Superior temporal gyrus (tissue), 1 donor: ENCODE data around the gene OSM.

Experiments
- DNase-seq: peaks from one replicate; pipeline ENCODE4 v3.0.0-alpha.2; 2016; ENCODE audit errors: extremely low spot score

OSM gene

DNA sequence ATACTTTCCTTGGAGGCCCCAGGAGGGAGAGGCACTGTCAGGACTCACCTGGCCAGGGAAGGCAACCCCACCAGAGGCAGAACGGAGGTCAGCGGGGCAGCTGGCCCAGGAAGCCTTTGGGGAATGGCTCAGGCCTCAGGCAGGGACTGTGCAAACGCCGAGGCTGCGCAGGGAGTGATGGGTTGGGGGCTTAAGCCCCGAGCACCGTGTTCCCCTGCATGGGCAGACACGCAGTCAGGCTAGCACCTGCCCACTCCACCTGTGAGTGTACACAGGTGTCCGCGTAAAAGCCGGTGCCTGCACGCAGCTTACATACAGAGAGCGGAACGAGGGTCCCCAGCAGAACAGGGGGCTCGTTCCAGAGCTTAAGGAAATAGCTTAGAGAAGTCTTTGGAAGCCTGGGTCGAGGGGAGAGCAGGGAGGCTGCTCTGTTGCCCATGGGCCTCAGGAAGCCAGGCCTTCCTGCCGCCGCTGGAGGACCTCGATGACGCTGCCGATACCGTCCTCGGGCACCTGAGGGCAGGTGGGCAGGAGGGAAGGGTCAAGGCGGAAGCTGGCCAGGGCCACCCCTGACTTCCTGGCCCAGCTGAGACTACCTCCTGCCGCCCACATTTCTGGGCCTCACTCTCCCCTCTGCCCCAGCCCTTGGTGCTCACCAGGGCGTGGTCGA is 18.7 kb upstream of the OSM start:
- DNase-seq = no peak

GRCh38 chr22:30284666-30285065 is 18.0 kb upstream of the OSM start:
- no peak for DNase-seq

- DNase-seq = no peak
Observed at GRCh38 chr22:30284172-30284571, 17.5 kb upstream of the OSM start.

DNA sequence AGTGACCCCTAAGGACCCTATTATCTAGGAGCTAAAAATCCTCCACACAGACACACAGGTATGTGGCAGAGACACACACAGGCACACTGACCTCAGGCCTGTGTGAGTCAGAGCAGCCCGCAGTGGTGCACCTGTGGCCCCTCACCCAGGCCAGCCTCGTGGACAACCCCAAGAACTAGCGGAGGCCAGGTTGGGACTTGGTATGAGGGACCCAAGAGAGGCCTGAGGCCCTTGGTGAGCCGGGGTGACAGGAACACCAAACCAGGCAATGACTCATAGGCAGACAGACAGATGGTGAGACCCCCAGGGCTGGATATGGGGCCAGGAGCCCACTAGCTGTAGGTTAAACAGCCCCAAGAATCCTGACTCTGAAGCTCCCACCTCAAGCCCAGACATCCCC is 16.7 kb upstream of the OSM start:
- DNase-seq = no peak

- no peak for DNase-seq
Observed at GRCh38 chr22:30282616-30283046, 16.0 kb upstream of the OSM start.

DNA sequence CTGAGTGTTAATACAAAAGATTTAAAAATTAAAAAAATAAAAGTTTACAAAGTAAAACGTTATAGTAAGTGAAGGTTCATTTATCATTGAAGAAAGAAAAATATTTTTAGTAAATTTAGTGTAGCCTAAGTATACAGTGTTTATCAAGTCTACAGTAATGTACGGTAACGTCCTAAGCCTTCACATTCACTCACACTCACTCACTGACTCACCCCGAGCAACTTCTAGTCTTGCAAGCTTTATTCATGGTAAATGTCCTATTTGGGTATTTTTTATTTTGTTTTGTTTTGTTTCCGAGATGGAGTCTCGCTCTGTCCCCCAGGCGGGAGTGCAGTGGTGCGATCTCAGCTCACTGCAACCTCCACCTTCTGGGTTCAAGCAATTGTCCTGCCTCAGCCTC is 13.9 kb upstream of the OSM start:
- no peak for DNase-seq

DNA sequence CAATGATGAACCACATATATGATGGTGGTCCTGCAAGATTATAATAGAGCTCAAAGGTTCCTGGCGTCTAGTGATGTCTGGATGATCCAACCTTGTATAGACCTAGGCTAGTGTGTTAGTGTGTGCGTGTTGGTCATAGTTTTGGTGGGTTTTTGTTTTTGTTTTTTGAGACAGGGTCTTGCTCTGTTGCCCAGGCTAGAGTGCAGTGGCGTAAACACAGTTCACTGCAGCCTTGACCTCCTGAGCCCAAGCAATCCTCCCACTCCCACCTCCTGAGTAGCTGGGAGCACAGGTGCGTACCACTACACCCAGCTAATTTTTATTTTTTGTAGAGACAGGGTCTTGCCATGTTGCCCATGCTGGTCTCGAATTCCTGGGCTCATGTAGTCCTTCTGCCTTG is 13.3 kb upstream of the OSM start:
- DNase-seq = no peak

- no peak for DNase-seq
Observed at GRCh38 chr22:30279046-30279788, 12.6 kb upstream of the OSM start.

DNA sequence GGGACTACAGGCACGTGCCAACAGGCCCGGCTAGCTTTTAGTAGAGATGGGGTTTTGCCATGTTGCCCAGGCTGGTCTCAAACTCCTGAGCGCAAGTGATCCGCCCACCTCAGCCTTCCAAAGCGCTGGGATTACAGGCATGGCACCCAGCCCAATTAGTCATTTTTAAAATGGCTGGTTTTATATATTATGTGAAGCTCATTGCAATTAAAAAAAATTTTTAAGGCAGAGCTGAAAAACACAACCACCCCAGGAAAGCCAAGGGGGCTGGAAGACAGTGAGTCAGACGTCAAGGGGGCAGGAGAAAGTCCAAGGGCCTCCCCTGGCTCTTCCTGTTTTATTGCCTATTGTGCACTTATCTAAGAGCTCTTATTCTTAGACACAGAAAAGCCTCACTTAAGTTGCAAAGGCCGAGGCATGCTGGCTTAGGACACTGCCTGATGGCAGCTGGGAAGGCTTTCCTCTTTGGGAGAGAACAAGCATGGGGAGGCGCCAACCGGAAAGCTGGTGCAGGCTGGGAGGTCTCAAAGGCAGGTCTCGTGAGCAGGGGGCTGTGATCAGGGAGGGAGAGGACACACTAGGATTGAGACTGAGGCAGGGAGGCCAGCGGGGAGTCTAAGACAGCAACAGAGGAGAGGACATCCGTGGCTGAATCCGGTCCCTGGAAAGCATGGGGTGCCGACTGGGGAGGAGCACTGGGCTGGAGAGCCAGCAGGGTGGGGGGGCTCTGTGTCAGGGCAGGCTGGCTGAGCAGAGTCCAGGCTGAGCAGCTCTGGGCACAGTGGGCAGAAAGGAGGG is 11.1 kb upstream of the OSM start:
- no peak for DNase-seq

DNA sequence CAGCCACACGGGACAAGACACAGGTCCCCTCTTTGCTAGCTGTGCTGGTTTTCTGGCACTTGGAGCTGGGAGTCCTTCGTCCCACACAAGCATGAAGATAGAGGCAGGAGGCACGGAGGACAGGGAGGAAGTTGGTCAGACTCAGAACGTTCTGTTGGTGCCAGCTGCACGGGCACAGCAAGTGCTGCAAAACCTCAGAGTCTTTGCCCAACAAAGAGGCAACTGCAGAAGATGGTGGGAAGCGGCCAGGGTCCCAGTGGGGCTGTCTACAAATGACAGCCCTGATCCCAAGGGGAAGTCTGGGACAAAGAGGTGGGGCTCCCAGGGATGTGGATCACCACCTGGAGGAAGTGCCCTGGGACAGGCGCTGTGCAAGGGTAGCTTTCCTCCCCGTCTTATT is 9.4 kb upstream of the OSM start:
- DNase-seq = no peak

DNA sequence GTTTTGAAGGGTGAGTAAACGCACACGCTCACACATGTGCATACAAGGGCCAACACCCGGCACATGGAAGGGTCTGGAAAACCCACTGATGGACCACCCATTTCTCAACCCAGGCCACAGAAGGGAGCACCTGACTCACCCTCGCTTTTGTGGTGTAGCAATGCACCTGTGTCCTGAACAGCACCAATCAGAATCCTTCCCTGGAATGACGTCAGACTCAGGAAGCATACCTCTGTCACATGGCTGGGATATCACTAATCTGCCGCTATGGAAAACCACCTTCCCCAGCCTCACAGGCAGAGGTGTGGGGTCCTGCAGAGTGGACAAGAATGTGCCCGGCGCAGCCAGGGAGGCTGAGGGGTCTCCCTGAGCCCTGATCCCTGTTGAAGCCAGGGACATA is 9.0 kb upstream of the OSM start:
- no peak for DNase-seq

- DNase-seq = no peak
Observed at GRCh38 chr22:30274437-30274812, 7.8 kb upstream of the OSM start.

GRCh38 chr22:30273711-30274436 is 7.2 kb upstream of the OSM start:
- DNase-seq = no peak

DNA sequence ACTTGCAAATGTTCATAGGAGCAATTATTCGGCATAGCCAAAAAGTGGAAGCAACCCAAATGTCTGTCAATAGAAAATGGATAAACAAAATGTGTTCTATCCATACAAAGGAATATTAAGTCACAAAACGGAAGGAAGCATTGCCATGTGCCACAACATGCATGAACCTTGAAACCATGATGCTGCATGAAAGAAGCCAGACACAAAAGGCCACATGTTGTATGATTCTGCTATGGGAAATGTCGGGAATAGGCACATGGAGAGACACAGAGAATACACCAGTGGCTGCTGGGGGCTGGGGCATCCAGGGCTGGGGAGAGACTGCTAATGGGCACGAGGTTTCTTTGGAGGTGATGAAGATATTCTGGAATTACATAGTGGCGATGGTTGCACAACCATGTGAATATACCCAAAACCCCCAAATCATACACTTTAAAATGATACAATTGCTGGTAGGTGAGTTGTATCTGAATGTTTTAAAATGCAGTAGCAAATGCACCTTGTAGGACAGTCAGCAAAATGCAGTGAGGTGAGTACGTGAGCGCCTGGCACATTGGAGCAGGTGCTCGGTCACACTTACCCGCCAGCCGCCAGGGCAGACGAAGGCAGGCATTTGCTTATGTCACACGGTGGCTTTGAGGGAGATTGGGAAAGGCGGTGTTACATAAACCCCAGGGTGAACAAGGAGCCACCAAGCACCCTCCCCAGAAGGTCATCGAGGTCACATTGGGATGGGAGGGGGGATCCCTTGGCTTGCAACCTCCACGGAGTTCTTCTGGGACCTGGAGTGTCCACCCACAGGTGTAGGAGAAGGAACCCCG is 6.3 kb upstream of the OSM start:
- no peak for DNase-seq

DNA sequence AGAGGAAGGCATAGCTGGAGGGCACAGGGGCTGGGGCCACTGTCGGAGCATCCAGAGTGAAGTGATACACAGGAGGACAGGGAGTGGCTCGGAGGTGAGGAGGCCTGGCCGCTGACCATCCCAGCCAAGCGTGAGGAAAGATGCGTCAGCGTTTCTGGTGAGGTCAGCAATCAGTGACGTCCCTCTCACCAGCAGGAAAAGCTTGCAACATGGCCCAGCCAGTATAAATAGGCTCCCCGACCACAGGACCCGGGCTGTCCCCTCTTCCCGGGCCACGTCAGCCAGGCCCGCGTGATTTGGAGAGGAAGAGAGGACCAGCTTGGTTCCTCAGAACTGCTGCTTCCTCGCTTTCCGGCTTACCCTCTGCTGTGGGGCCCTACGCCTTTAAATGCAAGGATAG is 4.2 kb upstream of the OSM start:
- peak; percentile 29 for DNase-seq

DNA sequence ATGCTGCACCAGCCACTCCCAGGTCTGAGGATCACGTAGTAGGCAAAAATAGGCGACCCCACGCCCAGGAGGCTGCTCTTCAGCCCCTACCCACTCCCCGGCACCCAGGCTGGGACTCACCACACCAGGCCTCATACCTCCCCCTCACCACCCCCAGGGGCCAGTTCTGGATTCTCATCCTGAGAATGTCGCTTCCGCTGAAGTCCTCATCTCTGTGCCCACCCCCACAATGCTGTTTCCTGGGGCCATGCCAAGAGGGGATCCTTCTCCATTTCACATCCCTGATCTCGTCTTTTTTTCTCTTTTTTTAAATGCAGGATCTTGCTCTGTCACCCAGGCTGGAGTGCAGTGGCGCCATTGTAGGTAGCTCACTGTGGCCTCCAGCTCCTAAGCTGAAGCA is 1.7 kb upstream of the OSM start:
- no peak for DNase-seq

GRCh38 chr22:30267382-30268302 is 991 bp upstream of the OSM start:
- DNase-seq = no peak

- DNase-seq = no peak
Observed at GRCh38 chr22:30265823-30266444, 717 bp downstream of the OSM start.

DNA sequence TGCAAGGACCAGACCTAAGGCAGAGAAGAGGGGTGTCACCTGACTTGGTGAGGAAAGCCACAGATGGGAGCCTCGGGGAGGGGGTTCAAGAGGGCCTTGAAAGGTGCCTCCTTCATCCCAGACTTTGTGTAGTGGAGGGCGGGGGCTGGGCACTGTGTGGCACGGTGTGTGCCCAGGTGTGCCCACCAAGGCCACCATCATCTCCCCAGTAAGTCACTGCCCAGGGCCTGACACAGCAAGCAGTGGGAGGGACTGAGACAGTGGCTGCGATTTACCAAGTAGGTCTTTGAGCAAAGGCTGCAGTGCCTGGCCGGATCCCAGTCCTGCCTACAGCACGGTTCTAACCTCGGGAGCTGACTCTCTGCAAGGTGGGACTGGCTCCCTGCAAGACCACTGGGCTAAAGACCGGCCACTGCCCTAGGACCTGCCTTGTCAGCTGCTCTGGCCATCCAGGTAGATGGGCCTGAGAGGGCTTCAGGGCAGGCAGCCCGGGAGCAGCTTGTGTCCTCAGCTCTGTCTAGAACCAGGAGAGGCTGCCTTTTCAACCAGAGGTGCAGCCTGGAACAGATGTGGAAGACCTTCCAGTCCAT is 1.4 kb downstream of the OSM start:
- no peak for DNase-seq
